Kidney capillary endothelial cell (primary cell): ENCODE data around the gene MYRF.

Experiments used
- DNase-seq: peaks from one replicate; pipeline ENCODE4 v3.0.0-alpha.2; 2018; ENCODE audit warnings: low spot score

The MYRF gene

GRCh38 chr11:61776561-61777075, 24.2 kb downstream of the MYRF start:
- DNase-seq: peak; percentile 60

- DNase-seq: no peak
These were observed 25.0 kb downstream of the MYRF start for GRCh38 chr11:61777234-61778090.

DNA sequence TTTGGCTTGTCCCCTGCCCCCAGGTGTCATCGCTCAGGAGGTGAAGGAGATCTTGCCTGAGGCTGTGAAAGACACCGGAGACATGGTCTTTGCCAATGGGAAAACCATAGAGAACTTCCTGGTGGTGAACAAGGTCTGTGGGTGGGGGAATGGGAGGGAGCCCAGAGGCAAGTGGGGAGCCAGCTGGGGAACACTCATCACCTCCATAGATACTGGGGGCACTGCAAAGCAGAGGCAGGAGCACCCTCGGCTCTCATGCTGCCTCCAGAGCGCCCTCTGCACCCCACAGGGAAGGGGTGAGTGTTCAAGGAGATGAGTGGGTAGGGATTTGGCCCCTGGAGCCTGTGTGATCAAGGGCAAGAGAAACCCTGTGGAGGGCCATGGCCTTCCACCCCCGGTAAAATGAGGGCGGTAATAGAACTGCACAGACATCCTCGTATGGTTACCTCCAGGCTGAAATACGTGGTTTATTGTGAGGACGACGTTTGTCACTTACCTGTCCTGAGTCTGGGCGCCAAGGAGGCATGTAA, 26.0 kb downstream of the MYRF start:
- no peak for DNase-seq

- no peak for DNase-seq
These were observed 26.6 kb downstream of the MYRF start for GRCh38 chr11:61778920-61779650.

GRCh38 chr11:61779666-61780525, 27.5 kb downstream of the MYRF start:
- DNase-seq: no peak

DNA sequence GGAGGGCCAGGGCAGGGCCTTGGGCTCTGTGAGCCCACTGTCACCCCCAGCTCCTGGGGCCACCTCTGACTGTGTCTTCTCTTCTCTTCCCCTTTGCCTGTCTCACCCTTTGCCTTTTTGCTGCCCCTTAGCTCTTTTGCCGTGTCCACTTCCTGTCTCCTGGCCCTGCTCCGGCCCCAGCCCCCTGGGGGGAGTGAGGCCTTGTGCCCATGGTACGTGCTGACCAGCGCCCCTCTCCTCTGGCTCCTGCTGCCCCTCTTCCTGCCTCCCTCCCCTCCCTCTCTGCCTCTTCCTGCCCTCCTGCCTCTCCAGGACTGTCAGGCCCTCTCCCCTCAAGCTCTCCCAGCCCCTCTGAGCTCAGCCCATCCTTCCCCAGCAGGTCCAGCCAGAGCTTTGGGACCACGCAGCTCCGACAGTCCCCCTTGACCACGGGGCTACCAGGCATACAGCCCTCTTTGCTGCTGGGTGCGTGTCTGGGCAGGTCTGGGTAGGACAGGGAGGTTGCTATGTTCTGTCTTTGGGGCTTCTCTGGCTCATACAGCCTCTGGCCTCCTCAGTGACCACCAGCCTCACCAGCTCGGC, 28.2 kb downstream of the MYRF start:
- DNase-seq: no peak

- no peak for DNase-seq
These were observed 29.1 kb downstream of the MYRF start for GRCh38 chr11:61781585-61781984.

DNA sequence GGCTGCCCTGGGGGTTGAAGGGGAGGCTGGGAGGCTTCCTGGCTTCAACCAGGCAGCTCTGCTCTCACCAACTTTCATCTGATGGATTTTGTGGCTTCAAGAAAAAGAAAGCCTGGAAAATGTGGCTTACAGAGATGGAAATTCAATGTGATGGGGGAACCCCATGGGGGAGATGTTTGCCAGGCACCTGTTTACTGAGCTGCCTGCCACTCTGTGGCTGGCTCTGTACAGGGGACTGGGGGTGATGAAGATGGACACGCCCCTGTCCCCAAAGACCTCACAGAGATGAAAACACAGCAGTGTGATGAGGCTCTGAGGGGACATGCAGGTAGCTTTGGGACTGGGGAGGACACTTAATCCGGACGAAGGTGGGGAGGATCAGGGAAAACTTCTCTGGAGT, 29.9 kb downstream of the MYRF start:
- DNase-seq: no peak

- DNase-seq: no peak
These were observed 30.4 kb downstream of the MYRF start for GRCh38 chr11:61782841-61783240.

GRCh38 chr11:61783717-61784505, 31.5 kb downstream of the MYRF start:
- no peak for DNase-seq

DNA sequence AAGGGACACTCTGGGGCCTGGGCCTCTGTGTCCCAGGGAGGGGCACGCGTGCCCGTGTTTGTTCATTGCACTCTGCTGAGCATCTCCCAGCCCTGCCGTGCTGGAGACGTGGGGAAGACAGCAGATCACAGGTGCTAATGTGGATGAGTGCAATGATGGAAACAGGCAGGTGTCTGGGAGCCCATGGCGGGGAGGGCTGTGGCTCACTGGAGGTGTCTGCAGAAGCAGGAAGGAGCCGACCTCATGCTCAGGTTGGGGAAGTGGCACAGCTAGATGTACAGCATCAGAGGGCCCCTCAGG, 32.0 kb downstream of the MYRF start:
- no peak for DNase-seq

GRCh38 chr11:61785837-61786402, 33.5 kb downstream of the MYRF start:
- DNase-seq: no peak

DNA sequence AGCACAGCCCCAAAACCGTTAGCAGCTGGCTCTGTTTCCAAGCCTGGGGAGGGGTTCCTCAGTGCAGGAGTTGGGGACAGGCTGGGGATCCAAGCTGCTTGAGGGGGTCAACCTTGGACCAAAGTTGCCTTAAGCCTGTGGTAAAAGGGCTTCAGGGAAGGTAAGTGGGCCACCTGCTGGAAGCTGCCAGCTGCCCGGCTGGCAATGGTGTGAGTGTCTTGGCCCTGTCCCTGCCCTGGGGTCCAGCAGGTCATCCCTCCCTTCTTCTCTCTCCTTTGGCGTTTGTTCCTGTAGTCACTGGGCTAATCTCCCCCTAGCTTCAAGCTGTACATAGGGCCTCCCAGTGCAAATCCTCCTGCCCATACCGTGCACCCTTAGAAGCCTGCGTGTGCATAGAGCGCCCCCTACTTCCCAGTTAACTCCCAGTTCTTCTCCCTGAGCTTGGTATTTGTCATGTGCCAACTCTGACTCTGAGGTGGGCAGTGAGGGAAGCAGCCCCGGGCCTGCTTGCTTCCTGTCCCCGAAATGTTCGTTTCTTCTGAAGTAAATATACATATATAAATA, 35.6 kb downstream of the MYRF start:
- DNase-seq: peak; percentile 45

DNA sequence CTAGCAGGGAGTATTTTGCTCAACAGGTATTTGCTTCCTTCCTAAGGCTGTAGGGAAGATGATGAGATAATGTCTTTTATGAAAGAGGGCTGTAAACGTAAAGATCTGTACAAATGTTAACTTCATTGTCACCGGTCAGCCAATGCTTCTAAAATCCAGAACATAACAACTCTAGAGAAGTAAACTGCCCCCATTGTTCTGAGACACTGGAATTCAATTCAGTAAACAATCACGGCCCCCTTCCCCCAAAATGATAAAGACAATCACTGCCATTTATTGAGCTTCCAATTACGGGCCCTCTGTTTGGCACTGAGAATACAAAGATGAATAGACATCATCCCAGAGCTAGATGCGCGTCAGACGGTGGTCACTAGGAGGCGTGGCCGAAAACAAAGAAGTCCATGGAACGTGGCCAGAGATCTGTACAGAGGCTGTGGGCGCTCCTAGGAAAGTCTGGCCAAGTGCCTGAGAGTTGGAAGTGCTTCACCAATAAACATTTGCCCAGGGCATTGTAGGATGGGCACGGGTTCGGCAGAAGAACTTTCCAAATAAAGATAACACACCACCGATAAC, 39.4 kb downstream of the MYRF start:
- peak; percentile 90 for DNase-seq

GRCh38 chr11:61792310-61793082, 40.1 kb downstream of the MYRF start, which contains the start of the genes FEN1 and TMEM258:
Gene FEN1, plus strand, starts transcription at chr11:61792911. Its CDS starts 2,451 bp downstream, at chr11:61795362.
Gene TMEM258, minus strand, starts transcription at chr11:61792599. Its CDS starts 41 bp downstream, at chr11:61792558.
- peak; percentile 91 for DNase-seq

DNA sequence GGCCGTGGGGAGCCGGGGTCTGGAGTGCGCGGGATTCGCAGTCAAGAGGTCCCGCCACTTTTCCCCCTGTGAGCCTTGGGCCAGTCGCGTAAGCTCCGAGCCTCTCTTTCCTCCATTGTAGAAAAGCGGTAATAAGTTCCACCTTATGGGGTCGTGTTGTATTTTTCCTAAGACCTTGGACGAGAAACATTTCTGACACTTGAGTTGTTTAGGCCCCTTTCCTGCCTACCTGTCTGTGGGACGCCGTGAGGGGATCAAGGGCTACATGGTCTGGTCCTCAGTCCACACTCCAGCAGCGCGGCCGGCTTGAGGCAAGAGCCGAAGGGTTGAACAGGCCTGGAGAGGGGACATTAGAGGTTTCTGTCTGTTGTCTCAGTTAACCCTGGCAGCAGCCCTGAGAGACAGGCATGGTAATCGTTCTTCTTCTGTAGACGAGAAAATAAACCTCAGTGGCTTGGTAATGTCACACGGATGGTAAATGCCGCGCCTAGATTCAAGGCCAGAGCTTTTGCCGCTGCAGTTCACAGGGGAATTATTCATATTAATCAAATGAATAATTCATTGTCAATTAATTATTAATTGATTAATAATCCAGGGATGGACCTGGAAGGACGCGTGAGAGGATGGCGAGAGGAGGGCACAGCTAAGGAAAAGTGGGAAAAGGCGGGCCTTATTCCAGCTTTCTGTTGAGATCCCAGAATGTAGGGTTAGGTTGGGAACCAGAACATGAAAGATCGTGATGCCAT, 40.8 kb downstream of the MYRF start:
- no peak for DNase-seq

- no peak for DNase-seq
These were observed 41.4 kb downstream of the MYRF start for GRCh38 chr11:61793829-61794204.

DNA sequence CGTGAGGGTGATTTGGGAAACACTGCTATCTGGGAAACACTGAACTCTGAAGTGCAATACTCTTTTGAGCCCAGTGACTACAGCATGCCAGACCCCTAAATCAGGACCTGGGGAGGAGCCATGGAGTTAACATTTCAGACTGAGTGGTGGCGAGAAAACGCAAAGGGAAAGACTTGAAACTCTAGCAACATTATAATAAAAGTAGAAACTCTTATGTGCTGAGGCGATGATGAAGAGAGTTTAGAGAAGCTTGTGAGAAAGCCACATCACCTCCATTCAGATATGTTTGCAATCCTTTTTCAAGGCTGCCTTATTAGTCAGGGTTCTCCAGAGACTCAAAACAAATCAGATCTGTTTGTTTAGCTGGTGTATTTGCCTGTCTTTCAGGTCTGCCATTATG, 42.1 kb downstream of the MYRF start:
- no peak for DNase-seq
